ENCODE measurements around the gene TTC17. TPM values are rescaled to one million over a fixed set of nuclear protein-coding genes. Genes with fewer than 3 reads are reported as not detected.
"Not testable (repeated sequence)": the region's sequence is repeated elsewhere in the genome, so short reads cannot be mapped to it uniquely, and the experiment has no call there.

The TTC17 gene
- total RNA-seq, 1 donor from 2014 or later = 143 TPM

GRCh38 chr11:43327987-43328386 lies 30.7 kb upstream of the TTC17 start:
- Mint-ChIP-seq H3K27ac (no peak overlapping the region), H3K36me3 (peaks cover 52% of the 10 kb centered on the region), H3K4me1 (no peaks in the 10 kb centered on the region), H3K4me3 (no peak overlapping the region), H3K27me3 (ENCODE audit: low read depth) (no peaks in the 10 kb centered on the region), H3K9me3 (no peaks in the 10 kb centered on the region)
- DNase-seq (ENCODE audit: low spot score in 2 of 2, unreplicated experiment in 2 of 2) = no peak
- no peak for TF ChIP-seq CTCF (IDR thresholded peaks at IDR 0.05; ENCODE audit: unreplicated experiment)

DNA sequence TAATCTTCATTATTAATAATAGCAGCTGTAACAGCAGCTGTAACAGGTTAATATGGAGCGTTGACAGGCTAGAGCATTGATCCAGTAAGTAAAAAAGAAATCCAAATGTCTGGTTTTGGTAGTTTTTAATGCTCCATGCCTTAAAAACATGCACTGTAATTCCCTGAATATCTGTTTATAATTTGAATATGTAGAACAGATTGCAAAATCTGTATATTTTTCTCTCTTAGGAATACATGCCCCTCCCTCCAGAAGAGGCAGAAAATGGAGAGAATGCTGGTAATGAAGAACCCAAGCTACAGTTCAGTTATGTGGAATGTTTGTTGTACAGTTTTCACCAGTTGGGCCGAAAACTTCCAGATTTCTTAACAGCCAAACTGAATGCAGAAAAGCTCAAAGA lies 30.2 kb upstream of the TTC17 start:
- H3K4me1 Mint-ChIP-seq = no peaks in the 10 kb centered on the region
- TF ChIP-seq CTCF (IDR thresholded peaks at IDR 0.05; ENCODE audit: unreplicated experiment) = no peak
- H3K36me3 Mint-ChIP-seq = peaks cover 48% of the 10 kb centered on the region
- no peaks in the 10 kb centered on the region for H3K9me3 Mint-ChIP-seq
- no peaks in the 10 kb centered on the region for H3K27me3 Mint-ChIP-seq (ENCODE audit: low read depth)
- H3K27ac Mint-ChIP-seq = no peak overlapping the region
- H3K4me3 Mint-ChIP-seq = no peak overlapping the region
- no peak for DNase-seq (ENCODE audit: low spot score in 2 of 2, unreplicated experiment in 2 of 2)

DNA sequence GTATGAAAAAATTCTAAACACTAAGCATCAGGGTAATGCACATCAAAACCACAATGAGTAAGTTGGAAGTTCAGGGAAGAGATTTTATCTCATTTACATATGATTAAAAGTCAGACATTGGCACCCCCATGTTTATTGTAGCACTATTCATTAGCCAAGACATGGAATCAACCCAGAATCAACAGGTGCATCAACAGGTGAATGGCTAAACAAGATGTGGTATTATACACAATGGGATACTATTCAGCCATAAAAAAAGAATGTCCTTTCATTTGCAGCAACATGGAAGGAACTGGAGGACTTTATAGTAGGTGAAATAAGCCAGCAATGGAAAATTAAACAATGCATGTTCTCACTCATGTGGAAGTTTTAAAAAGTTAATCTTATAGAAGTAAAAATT lies 17.6 kb upstream of the TTC17 start:
- no peak for TF ChIP-seq CTCF (IDR thresholded peaks at IDR 0.05; ENCODE audit: unreplicated experiment)
- Mint-ChIP-seq H3K9me3 (peaks cover 19% of the 10 kb centered on the region), H3K36me3 (peaks cover 58% of the 10 kb centered on the region), H3K4me3 (no peak overlapping the region), H3K4me1 (no peaks in the 10 kb centered on the region), H3K27me3 (ENCODE audit: low read depth) (no peaks in the 10 kb centered on the region), H3K27ac (no peak overlapping the region)
- no peak for DNase-seq (ENCODE audit: low spot score in 2 of 2, unreplicated experiment in 2 of 2)

DNA sequence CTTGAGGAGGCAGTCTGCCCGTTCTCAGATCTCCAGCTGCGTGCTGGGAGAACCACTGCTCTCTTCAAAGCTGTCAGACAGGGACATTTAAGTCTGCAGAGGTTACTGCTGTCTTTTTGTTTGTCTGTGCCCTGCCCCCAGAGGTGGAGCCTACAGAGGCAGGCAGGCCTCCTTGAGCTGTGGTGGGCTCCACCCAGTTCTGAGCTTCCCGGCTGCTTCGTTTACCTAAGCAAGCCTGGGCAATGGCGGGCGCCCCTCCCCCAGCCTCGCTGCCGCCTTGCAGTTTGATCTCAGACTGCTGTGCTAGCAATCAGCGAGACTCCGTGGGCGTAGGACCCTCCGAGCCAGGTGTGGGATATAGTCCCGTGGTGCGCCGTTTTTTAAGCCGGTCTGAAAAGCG lies 7.3 kb upstream of the TTC17 start:
- not testable (repeated sequence) for DNase-seq (ENCODE audit: low spot score in 2 of 2, unreplicated experiment in 2 of 2); H3K36me3 Mint-ChIP-seq; H3K27ac Mint-ChIP-seq; H3K4me1 Mint-ChIP-seq; H3K9me3 Mint-ChIP-seq; H3K27me3 Mint-ChIP-seq (ENCODE audit: low read depth)
- peak overlapping the region; percentile 71 for H3K4me3 Mint-ChIP-seq

DNA sequence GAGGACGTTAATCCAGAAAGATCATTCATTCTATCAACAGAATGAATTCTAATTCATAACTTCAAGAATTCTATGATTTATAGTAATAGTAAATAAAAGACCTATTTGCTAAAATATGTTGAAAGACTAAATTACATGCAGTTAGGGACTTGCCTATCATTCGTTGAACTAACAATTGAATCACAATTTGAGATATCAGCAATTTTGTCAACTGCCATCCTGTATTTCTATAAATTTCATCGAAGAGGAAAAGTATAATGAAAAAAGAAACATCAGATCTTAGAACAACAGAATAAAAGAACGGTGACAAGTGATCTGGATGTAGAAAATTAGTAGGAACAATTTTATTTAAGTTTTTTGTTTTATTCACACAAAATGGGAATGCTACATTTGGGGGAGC lies 4.4 kb upstream of the TTC17 start:
- Mint-ChIP-seq H3K4me3 (no peak overlapping the region), H3K4me1 (peaks cover 12% of the 10 kb centered on the region), H3K36me3 (no peaks in the 10 kb centered on the region)

GRCh38 chr11:43356336-43356735 lies 2.4 kb upstream of the TTC17 start:
- no peak for TF ChIP-seq CTCF (IDR thresholded peaks at IDR 0.05; ENCODE audit: unreplicated experiment)
- no peaks in the 10 kb centered on the region for H3K36me3 Mint-ChIP-seq
- DNase-seq (ENCODE audit: low spot score in 2 of 2, unreplicated experiment in 2 of 2) = no peak
- peaks cover 7% of the 10 kb centered on the region for H3K9me3 Mint-ChIP-seq
- H3K4me1 Mint-ChIP-seq = peaks cover 30% of the 10 kb centered on the region
- no peak overlapping the region for H3K4me3 Mint-ChIP-seq
- H3K27ac Mint-ChIP-seq = no peak overlapping the region
- no peaks in the 10 kb centered on the region for H3K27me3 Mint-ChIP-seq (ENCODE audit: low read depth)

More for the DNA sequence above, 4.4 kb upstream of the TTC17 start:
- no peak for DNase-seq (ENCODE audit: low spot score in 2 of 2, unreplicated experiment in 2 of 2)
- no peak for TF ChIP-seq CTCF (IDR thresholded peaks at IDR 0.05; ENCODE audit: unreplicated experiment)
- Mint-ChIP-seq H3K27ac (no peak overlapping the region), H3K27me3 (ENCODE audit: low read depth) (no peaks in the 10 kb centered on the region), H3K9me3 (peaks cover 7% of the 10 kb centered on the region)

Data from mesothelial cell of epicardium (in vitro differentiated cells).